Measurements from ENCODE around the gene GPR52.

DNA sequence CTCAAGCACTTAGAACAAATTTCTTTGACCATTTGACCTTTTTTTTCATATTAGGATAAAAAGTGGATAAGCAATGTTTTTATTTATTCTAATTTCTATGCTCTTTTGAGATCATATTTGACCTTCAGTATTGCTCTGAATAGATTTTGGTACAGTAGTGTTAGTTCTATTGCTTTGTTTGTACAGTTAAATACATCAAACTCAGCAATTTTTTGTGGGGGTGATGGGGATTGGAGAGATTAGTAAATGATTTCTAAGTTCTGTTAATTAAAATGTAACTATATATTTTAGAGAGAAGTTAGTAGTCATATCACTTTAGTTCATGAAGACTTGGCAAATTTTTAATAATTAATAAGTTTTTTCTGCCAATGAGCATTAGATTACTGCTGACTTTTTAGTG is 2.4 kb upstream of the GPR52 start:
- TF ChIP-seq, protein P1, sequence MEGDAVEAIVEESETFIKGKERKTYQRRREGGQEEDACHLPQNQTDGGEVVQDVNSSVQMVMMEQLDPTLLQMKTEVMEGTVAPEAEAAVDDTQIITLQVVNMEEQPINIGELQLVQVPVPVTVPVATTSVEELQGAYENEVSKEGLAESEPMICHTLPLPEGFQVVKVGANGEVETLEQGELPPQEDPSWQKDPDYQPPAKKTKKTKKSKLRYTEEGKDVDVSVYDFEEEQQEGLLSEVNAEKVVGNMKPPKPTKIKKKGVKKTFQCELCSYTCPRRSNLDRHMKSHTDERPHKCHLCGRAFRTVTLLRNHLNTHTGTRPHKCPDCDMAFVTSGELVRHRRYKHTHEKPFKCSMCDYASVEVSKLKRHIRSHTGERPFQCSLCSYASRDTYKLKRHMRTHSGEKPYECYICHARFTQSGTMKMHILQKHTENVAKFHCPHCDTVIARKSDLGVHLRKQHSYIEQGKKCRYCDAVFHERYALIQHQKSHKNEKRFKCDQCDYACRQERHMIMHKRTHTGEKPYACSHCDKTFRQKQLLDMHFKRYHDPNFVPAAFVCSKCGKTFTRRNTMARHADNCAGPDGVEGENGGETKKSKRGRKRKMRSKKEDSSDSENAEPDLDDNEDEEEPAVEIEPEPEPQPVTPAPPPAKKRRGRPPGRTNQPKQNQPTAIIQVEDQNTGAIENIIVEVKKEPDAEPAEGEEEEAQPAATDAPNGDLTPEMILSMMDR (tag by site-specific recombination; IDR thresholded peaks at IDR 0.05): no peak
- TF ChIP-seq BCL11A (tag by site-specific recombination; IDR thresholded peaks at IDR 0.05; ENCODE audit: low read depth): no peak
- no peak for TF ChIP-seq ZNF626 (tag by site-specific recombination; IDR thresholded peaks at IDR 0.05)
- no peak for TF ChIP-seq ZNF837 (tag by site-specific recombination; IDR thresholded peaks at IDR 0.05)
- no peak for TF ChIP-seq SETDB1 (IDR thresholded peaks at IDR 0.05; ENCODE audit: insufficient read length, low read length)
- no peak for TF ChIP-seq SP2 (tag by site-specific recombination; IDR thresholded peaks at IDR 0.05)
- TF ChIP-seq, protein P2, sequence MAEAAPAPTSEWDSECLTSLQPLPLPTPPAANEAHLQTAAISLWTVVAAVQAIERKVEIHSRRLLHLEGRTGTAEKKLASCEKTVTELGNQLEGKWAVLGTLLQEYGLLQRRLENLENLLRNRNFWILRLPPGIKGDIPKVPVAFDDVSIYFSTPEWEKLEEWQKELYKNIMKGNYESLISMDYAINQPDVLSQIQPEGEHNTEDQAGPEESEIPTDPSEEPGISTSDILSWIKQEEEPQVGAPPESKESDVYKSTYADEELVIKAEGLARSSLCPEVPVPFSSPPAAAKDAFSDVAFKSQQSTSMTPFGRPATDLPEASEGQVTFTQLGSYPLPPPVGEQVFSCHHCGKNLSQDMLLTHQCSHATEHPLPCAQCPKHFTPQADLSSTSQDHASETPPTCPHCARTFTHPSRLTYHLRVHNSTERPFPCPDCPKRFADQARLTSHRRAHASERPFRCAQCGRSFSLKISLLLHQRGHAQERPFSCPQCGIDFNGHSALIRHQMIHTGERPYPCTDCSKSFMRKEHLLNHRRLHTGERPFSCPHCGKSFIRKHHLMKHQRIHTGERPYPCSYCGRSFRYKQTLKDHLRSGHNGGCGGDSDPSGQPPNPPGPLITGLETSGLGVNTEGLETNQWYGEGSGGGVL (tag by site-specific recombination; IDR thresholded peaks at IDR 0.05): no peak
- TF ChIP-seq, protein P3, sequence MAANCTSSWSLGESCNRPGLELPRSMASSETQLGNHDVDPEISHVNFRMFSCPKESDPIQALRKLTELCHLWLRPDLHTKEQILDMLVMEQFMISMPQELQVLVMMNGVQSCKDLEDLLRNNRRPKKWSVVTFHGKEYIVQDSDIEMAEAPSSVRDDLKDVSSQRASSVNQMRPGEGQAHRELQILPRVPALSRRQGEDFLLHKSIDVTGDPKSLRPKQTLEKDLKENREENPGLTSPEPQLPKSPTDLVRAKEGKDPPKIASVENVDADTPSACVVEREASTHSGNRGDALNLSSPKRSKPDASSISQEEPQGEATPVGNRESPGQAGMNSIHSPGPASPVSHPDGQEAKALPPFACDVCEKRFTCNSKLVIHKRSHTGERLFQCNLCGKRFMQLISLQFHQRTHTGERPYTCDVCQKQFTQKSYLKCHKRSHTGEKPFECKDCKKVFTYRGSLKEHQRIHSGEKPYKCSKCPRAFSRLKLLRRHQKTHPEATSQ (tag by site-specific recombination; IDR thresholded peaks at IDR 0.05): no peak
- TF ChIP-seq ZNF610 (tag by site-specific recombination; IDR thresholded peaks at IDR 0.05; ENCODE audit: borderline replicate concordance): no peak
- TF ChIP-seq KLF9 (tag by site-specific recombination; IDR thresholded peaks at IDR 0.05; ENCODE audit: low read depth): no peak
- TF ChIP-seq, protein P4, sequence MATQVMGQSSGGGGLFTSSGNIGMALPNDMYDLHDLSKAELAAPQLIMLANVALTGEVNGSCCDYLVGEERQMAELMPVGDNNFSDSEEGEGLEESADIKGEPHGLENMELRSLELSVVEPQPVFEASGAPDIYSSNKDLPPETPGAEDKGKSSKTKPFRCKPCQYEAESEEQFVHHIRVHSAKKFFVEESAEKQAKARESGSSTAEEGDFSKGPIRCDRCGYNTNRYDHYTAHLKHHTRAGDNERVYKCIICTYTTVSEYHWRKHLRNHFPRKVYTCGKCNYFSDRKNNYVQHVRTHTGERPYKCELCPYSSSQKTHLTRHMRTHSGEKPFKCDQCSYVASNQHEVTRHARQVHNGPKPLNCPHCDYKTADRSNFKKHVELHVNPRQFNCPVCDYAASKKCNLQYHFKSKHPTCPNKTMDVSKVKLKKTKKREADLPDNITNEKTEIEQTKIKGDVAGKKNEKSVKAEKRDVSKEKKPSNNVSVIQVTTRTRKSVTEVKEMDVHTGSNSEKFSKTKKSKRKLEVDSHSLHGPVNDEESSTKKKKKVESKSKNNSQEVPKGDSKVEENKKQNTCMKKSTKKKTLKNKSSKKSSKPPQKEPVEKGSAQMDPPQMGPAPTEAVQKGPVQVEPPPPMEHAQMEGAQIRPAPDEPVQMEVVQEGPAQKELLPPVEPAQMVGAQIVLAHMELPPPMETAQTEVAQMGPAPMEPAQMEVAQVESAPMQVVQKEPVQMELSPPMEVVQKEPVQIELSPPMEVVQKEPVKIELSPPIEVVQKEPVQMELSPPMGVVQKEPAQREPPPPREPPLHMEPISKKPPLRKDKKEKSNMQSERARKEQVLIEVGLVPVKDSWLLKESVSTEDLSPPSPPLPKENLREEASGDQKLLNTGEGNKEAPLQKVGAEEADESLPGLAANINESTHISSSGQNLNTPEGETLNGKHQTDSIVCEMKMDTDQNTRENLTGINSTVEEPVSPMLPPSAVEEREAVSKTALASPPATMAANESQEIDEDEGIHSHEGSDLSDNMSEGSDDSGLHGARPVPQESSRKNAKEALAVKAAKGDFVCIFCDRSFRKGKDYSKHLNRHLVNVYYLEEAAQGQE (tag by site-specific recombination; IDR thresholded peaks at IDR 0.05): no peak
